ENCODE data around the gene STAG1.
"Not testable (repeated sequence)": the region's sequence is repeated elsewhere in the genome, so short reads cannot be mapped to it uniquely, and the experiment has no call there.

The STAG1 gene

GRCh38 chr3:136752172-136752421 lies at the start of gene STAG1:
Gene STAG1, minus strand, starts transcription at chr3:136752378. Its CDS starts 121,480 bp downstream, at chr3:136630898.
- in situ Hi-C loops (cut with HindIII; ENCODE audit: low sequenced_read_pairs): no loop called here

- in situ Hi-C loops (cut with HindIII; ENCODE audit: low sequenced_read_pairs): not testable (repeated sequence)
These were observed 49.0 kb upstream of the STAG1 start for GRCh38 chr3:136801146-136801545.

GRCh38 chr3:136792556-136793330 lies 40.6 kb upstream of the STAG1 start:
- in situ Hi-C loops (cut with HindIII; ENCODE audit: low sequenced_read_pairs): no loop called here

- in situ Hi-C loops (cut with HindIII; ENCODE audit: low sequenced_read_pairs): no loop called here
These were observed 38.6 kb upstream of the STAG1 start for GRCh38 chr3:136790786-136791185.

- in situ Hi-C loops (cut with HindIII; ENCODE audit: low sequenced_read_pairs): no loop called here
These were observed 37.8 kb upstream of the STAG1 start for GRCh38 chr3:136789976-136790375.

- in situ Hi-C loops (cut with HindIII; ENCODE audit: low sequenced_read_pairs): no loop called here
These were observed 36.0 kb upstream of the STAG1 start for GRCh38 chr3:136788154-136788553.

GRCh38 chr3:136787349-136787748 lies 35.2 kb upstream of the STAG1 start:
- in situ Hi-C loops (cut with HindIII; ENCODE audit: low sequenced_read_pairs): no loop called here

GRCh38 chr3:136783708-136784191 lies 31.6 kb upstream of the STAG1 start:
- in situ Hi-C loops (cut with HindIII; ENCODE audit: low sequenced_read_pairs): no loop called here

- in situ Hi-C loops (cut with HindIII; ENCODE audit: low sequenced_read_pairs): no loop called here
These were observed 28.6 kb upstream of the STAG1 start for GRCh38 chr3:136780741-136781140.

- in situ Hi-C loops (cut with HindIII; ENCODE audit: low sequenced_read_pairs): no loop called here
These were observed 26.7 kb upstream of the STAG1 start for GRCh38 chr3:136778865-136779264.

GRCh38 chr3:136772709-136773108 lies 20.5 kb upstream of the STAG1 start:
- in situ Hi-C loops (cut with HindIII; ENCODE audit: low sequenced_read_pairs): no loop called here

- in situ Hi-C loops (cut with HindIII; ENCODE audit: low sequenced_read_pairs): not testable (repeated sequence)
These were observed 6.3 kb upstream of the STAG1 start for GRCh38 chr3:136758160-136759102.

GRCh38 chr3:136755192-136755591 lies 3.0 kb upstream of the STAG1 start:
- in situ Hi-C loops (cut with HindIII; ENCODE audit: low sequenced_read_pairs): no loop called here

- in situ Hi-C loops (cut with HindIII; ENCODE audit: low sequenced_read_pairs): no loop called here
These were observed 1.3 kb upstream of the STAG1 start for GRCh38 chr3:136753326-136753939.

- in situ Hi-C loops (cut with HindIII; ENCODE audit: low sequenced_read_pairs): no loop called here
These were observed 496 bp upstream of the STAG1 start for GRCh38 chr3:136752422-136753325.

- in situ Hi-C loops (cut with HindIII; ENCODE audit: low sequenced_read_pairs): no loop called here
These were observed 634 bp downstream of the STAG1 start for GRCh38 chr3:136751316-136752171.

GRCh38 chr3:136750897-136751315 lies 1.3 kb downstream of the STAG1 start:
- in situ Hi-C loops (cut with HindIII; ENCODE audit: low sequenced_read_pairs): no loop called here

- in situ Hi-C loops (cut with HindIII; ENCODE audit: low sequenced_read_pairs): no loop called here
These were observed 1.8 kb downstream of the STAG1 start for GRCh38 chr3:136750209-136750896.

GRCh38 chr3:136749602-136750001 lies 2.6 kb downstream of the STAG1 start:
- in situ Hi-C loops (cut with HindIII; ENCODE audit: low sequenced_read_pairs): not testable (repeated sequence)

All from DLD1 (cell line).